Prostate gland (tissue), 2 donors: ENCODE measurements around the gene ZSCAN5A.

Experiments
- POLR2A ChIP-seq: fragments of 450-650 bp; IDR thresholded peaks from one replicate; pipeline ENCODE4 v1.6.1; 2016; ENCODE audit warnings: antibody characterized with exemption, mild to moderate bottlenecking
- POLR2AphosphoS5 ChIP-seq: sonication (generic); formaldehyde crosslinking; IDR thresholded peaks from one replicate; pipeline ENCODE4 v1.6.1; 2017; ENCODE audit warnings: antibody characterized with exemption
- TF ChIP-seq, protein P1 (sequence below), 4 experiments: fragments of 200-600 bp in 2 of 4; fragments of 450-650 bp in 2 of 4; sonication (generic) in 2 of 4; IDR thresholded peaks; 1 replicate in 3 of 4; 2 replicates in 1 of 4; pipeline ENCODE4 v1.5.1; 2016 to 2019; ENCODE audit warnings: antibody characterized with exemption in 4 of 4, mild to moderate bottlenecking in 2 of 4, moderate library complexity in 2 of 4

DNA sequence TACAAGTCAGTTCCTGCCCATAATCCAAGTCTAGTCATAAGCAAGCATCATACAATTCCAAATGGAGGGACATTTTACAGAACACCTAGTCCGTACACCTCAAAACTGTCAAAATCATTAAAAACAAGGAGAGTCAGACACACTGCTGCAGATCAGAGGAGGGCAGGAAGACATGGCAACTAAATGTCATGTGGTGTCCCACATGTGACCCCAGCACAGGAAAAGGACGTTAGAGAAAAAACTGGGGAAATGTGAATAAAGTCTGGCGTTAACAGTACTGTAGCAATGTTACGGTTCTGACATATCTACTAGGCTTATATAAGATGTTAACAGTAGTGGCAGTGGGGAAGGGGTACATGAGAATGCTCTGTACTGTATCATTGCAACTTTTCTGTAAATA lies 2.3 kb downstream of the ZSCAN5A start:
- TF ChIP-seq, protein P1, sequence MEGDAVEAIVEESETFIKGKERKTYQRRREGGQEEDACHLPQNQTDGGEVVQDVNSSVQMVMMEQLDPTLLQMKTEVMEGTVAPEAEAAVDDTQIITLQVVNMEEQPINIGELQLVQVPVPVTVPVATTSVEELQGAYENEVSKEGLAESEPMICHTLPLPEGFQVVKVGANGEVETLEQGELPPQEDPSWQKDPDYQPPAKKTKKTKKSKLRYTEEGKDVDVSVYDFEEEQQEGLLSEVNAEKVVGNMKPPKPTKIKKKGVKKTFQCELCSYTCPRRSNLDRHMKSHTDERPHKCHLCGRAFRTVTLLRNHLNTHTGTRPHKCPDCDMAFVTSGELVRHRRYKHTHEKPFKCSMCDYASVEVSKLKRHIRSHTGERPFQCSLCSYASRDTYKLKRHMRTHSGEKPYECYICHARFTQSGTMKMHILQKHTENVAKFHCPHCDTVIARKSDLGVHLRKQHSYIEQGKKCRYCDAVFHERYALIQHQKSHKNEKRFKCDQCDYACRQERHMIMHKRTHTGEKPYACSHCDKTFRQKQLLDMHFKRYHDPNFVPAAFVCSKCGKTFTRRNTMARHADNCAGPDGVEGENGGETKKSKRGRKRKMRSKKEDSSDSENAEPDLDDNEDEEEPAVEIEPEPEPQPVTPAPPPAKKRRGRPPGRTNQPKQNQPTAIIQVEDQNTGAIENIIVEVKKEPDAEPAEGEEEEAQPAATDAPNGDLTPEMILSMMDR (IDR thresholded peaks at IDR 0.05), result no peak
- no peak for TF ChIP-seq POLR2AphosphoS5
- no peak for TF ChIP-seq POLR2A
